ENCODE data around the gene PPP2R5C.
A peak's percentile ranks its signal among the peaks of the same experiment; 100 is the strongest.

The PPP2R5C gene

DNA sequence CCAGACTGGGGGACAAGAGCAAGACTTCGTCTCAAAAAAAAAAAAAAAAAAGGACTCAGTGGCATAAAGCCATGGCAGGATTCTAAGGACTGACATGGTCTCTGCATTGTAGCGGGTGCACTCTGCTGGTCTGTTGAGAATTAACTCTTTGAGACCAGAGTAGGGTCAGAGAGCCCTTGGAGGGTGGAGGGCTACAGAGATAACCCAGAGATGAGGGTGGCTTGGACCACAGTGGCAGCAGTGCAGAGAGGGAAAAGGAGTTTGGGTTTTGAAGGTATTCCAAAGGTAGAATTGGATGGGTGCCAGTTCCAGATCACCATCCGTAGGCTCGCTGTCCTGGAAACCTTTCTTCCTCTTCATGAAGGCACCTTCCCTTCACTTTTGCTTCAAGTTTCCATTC is 188.6 kb downstream of the PPP2R5C start:
- no peak for DNase-seq (ENCODE audit: low read depth)

DNA sequence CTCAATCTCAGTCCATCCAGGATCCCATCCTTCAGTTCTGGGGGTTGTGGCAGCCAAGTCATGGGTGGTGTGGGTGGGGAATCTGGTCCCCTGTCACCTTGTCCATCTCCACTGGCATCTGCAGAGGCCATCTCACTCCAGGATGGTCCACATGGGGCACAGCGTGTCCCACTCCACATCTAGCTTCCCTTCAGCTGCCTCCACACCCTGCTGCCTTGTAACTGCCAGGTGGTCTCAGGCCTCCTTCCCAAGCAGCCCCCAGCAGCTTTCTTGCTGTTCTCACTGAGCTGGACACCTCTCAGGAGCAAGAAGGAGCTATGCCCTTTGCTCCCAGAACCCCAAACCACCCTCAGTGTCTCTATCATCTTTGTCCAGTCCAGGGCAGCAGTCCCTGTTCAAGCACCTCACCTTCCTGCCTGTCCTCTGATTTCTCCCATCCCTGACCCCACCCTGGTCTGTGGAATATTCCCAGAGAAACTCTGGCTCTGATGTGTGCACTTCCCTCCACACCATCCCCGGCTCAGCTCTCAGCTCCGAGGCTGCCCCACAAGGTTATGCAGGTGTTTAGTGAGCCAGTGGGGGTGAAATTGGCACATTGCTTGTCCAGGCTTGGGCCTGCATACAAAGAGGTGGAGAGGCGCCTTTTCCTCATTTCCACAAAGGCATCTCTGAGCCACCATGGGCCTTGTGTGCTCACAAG is 189.2 kb downstream of the PPP2R5C start:
- no peak for DNase-seq (ENCODE audit: low read depth)

DNA sequence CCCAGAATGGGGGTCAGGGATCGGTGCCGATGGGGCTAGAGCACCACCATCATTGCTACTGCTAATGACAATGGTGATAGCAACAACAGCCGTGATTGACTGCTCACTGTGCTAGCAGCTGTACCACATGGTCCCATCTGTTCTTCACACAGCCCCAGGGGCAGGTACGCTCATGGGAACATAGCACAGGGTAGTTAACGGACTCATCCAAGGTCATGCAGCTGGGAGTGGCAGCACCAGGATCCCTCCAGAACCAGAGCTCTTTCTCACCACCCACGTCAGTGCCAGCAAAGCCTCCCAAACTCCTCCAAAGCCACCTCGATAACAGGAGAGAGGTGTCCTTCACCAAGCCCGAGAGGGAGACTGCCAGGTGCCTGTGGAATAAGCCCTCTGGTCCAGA is 191.6 kb downstream of the PPP2R5C start:
- DNase-seq (ENCODE audit: low read depth) = no peak

DNA sequence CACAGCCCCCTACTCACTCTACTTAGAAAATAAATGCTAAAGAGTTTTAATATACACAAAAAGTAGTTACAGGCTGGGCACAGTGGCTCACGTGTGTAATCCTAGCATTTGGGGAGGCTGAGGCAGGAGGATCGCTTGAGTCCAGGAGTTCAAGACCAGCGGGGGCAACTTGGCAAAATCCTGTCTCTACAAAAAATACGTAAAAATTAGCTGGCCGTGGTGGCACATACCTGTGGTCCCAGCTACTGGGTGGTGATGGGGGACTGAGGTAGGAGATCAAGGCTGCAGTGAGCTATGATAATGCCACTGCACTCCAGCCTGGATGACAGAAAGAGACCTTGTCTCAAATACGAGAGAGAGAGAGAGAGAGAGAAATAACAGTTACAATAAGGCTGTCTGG is 193.0 kb downstream of the PPP2R5C start:
- no peak for DNase-seq (ENCODE audit: low read depth)

DNA sequence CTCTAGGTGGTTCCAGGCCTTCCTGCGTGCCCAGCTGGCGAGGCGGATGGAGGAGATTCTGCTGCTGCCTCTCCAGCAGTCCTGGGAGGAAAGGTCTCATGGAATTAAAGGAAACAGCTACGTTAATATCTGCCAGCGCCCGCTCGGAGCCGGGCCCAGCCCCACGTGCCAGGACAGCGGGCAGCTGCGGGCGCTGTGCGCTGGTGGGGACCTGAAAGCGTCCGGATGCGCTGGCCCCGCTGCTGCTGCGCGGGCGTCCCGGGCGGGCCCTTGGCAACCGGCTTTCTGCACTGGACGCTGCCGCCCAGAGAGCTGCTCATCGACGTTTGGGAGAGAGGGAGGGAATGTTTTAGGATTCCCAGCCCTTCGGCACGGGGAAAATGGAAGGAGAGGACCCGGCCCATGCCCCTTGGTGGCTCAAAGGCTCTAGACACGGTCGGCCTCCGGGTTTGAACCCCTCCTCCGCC is 194.2 kb downstream of the PPP2R5C start:
- no peak for DNase-seq (ENCODE audit: low read depth)

DNA sequence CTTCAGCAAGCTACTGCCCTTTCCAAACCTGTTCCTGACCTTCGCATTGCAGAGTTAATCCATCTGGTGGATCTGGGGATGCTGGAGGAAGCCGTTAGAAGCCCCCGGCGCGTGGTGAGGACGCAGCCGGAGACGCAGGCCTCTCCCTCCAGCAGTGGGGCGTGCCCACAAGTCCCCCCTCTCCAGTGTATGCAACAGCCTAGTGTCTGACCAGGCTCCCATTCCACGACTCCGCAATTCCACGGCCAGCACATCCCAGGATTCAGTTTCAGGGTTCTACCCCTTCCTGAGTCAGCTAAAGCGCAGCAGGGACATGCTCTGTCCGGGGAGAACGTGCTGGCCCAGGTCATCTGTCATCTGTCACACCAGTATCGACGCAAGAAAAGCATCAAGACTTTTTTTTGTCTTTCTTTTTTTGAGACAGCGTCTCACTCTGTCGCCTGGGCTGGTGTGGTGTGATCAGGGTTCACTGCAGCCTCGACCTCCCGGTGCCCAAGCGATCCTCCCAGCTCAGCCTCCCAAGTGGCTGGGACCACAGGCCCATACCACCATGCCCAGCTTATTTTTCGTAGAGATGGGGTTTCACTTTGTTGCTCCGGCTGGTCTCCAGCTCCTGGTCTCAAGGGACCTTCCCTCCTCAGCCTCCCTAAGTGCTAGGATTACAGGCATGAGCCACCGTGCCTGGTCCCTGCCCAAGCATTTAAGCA is 194.8 kb downstream of the PPP2R5C start:
- DNase-seq (ENCODE audit: low read depth) = no peak

GRCh38 chr14:101957406-101958234 is 196.1 kb downstream of the PPP2R5C start:
- no peak for DNase-seq (ENCODE audit: low read depth)

- DNase-seq (ENCODE audit: low read depth) = no peak
Measured at GRCh38 chr14:101958418-101959180, 197.1 kb downstream of the PPP2R5C start.

GRCh38 chr14:101959277-101959676 is 197.8 kb downstream of the PPP2R5C start:
- DNase-seq (ENCODE audit: low read depth) = peak; percentile 28

- DNase-seq (ENCODE audit: low read depth) = peak; percentile 30
Measured at GRCh38 chr14:101960225-101960624, 198.7 kb downstream of the PPP2R5C start.

- DNase-seq (ENCODE audit: low read depth) = peak; percentile 83
Measured at GRCh38 chr14:101961011-101961721, 199.7 kb downstream of the PPP2R5C start.

DNA sequence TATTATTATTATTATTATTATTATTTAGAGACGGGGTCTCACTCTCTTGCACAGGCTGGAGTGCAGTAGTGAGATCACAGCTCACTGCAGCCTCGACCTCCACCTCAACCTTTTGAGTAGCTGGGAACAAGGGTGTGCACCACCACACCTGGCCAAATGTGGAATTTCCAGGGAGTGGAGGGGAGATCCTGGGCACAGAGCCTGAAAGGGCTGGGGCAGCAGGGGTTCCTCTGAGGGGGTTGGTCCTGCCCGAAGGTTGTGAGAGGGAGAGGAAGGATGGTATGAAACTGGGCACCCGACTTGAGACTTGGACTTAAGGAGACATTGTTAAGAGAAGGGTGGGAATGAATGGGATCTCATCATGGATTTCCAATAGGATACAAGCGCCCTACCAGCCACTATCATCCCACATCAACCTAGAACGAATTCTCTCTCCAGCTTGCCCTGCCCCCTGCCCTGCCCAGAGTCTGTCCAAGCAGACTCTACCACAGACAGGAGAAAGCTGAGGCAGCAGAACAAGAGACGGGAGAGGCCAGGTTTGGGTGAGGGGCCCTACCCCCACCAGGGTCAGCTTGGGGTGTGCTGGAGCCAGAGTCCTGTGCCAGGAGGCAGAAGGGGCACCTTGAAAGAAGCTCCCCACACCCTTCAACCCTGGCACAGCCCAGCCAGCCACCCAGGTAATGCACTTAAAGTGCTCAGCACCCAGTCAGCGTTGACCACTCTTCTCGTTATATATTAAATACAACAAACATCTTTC is 200.4 kb downstream of the PPP2R5C start:
- DNase-seq (ENCODE audit: low read depth) = no peak

DNA sequence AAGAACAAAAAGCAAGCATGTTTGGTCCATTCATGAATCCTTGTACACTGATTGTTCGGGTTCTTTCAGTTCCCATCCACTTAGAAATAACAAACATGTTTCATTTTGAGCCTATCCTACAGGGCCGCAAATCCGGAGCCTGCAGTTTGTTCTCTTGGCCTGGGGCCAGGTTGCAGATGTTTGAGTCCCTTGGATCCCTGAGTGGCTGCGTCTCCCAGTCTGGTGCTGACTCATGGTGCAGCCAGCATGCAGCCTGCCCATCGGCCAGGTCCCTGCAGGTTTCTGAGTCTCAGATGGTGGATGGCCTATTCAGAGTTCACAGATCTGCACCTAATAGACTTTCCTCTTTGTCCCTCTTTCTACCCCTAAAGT is 201.0 kb downstream of the PPP2R5C start:
- peak; percentile 93 for DNase-seq (ENCODE audit: low read depth)

- no peak for DNase-seq (ENCODE audit: low read depth)
Measured at GRCh38 chr14:101963052-101963451, 201.5 kb downstream of the PPP2R5C start.

- no peak for DNase-seq (ENCODE audit: low read depth)
Measured at GRCh38 chr14:101963656-101964296, 202.3 kb downstream of the PPP2R5C start.

DNA sequence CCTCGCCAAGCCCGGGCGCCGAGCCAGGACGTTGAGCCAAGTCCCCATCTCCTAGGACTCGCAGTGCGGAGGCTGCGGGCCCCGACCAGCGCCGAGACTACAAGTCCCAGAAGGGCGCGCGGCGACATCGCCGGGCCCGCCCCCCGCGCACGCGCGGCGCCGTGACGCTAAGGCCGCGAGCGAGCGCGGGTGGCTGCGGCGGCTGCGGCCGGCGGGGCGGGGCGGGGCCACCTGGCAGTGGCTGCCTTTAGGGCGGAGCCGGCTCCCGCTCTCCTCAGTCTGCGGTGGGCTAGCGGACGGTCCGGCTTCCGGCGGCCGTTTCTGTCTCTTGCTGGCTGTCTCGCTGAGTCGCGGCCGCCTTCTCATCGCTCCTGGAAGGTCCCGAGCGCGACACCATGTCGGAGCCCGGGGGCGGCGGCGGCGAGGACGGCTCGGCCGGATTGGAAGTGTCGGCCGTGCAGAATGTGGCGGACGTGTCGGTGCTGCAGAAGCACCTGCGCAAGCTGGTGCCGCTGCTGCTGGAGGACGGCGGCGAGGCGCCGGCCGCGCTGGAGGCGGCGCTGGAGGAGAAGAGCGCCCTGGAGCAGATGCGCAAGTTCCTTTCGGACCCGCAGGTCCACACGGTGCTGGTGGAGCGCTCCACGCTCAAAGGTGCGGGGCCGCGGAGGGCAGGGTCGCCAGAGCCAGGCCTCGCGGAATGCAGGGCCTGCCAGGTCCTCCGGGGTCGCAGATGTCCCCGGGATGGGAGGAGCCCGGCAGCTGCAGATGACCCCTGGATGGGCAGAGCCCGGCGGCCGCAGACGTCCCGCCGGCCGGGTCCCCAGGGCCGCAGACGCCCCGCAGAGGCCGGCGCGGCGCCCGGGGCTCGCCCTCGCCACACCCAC is 203.0 kb downstream of the PPP2R5C start, which contains the start of gene DYNC1H1:
DYNC1H1 (plus strand) TSS at position 277 of the 884 bp plus-strand sequence; CDS start at position 396, 119 bp downstream.
- DNase-seq (ENCODE audit: low read depth) = peak; percentile 90

GRCh38 chr14:101965181-101965544 is 203.7 kb downstream of the PPP2R5C start:
- peak; percentile 76 for DNase-seq (ENCODE audit: low read depth)

DNA sequence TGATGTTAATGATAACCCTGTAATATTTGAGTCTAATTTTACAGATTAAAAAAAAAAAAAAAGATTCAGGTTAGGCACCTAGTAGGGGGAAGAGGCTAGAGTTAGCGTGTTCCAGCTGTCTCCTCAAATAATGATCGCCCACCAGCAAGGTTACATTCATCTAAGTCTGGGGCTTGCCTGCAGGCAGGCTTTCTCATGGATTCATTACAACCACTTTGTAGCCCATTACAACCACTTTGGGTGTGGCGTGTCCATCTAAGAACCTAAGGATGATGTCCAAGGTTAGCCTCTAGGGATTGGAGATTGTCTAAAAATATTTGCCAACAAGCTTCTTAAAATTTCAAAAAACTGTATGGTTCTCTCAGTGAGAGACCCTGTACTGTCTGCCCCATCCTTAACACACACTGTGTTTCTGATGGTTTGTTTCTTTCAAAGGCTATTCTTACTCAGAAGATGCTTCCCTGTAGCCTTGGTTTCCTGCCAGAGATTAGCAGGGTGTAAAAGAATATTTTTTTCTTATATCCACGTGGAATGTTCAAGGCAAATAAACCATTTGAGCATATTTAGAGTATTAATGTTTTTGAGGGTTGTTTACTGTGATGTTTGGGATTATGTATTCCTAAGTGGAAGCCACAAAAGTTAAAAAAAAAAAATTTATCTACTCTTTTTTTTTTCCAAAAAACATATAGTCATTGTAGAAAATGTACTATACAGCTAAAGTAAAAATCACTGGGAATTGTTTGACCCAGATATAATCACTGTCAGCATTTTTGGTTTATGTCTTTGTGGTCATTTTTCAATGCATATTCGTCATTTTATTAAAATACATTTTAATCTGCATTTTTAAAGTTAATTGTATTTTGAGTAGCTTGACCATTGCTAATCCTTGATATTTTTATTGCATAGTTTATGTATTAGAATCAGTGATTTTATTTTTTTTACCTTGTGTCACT is 204.5 kb downstream of the PPP2R5C start:
- DNase-seq (ENCODE audit: low read depth) = peak; percentile 52
